ENCODE results near the gene USP36. TPM values are rescaled to one million over a fixed set of nuclear protein-coding genes. Genes with fewer than 3 reads are reported as not detected.

The USP36 gene
- total RNA-seq, 5 donors from 2014 or later (not counting 1 experiment from before 2014, with no cell fraction given) = 132 to 487 (median 143) TPM

- no peak for ATAC-seq (replicated peaks in 1 of 4)
- DNase-seq = no peak
- Histone ChIP-seq H3K36me3 (ENCODE audit: control insufficient read depth in 2 of 2, extremely low read depth in 1 of 2, insufficient read depth in 1 of 2, low read length in 1 of 2) (no peaks in the 10 kb centered on the region), H3K4me3 (ENCODE audit: control insufficient read depth in 1 of 2, extremely low read depth in 1 of 2, low read length in 1 of 2) (no peak overlapping the region), H3K27ac (ENCODE audit: low read length) (no peak overlapping the region), H3K4me1 (ENCODE audit: control insufficient read depth in 1 of 2, extremely low read depth in 1 of 2, insufficient read depth in 2 of 2, low read length in 2 of 2) (peaks cover 0 to 5% of the 10 kb centered on the region in 2 experiments), H3K27me3 (replicated peaks in 1 of 2; ENCODE audit: control insufficient read depth in 2 of 2, extremely low read depth in 1 of 2, insufficient read depth in 2 of 2, low read length in 1 of 2) (peaks cover 0 to 16% of the 10 kb centered on the region in 2 experiments), H3K9me3 (no peaks in the 10 kb centered on the region)
- CTCF ChIA-PET = interaction anchor here in 1 of 2 donors (0.6 to 1.0 kb wide), 2 partner anchors 107 to 851 kb away, joined by 3 read pairs; no protein-coding TSS in a partner anchor
- whole genome bisulfite sequencing (ENCODE audit: insufficient coverage) = 40% methylated on average over 1 of the region's 1 CpG
- H3K36me3 Mint-ChIP-seq = no peaks in the 10 kb centered on the region
- no peak overlapping the region for H3K4me3 Mint-ChIP-seq
- H3K4me1 Mint-ChIP-seq = peaks cover 0 to 4% (median 3%) of the 10 kb centered on the region in 3 donors
- no peak overlapping the region for H3K27ac Mint-ChIP-seq
- peaks cover 0 to 2% of the 10 kb centered on the region in 2 donors for H3K27me3 Mint-ChIP-seq
- POLR2A ChIA-PET = no interaction called here
- H3K9me3 Mint-ChIP-seq = no peaks in the 10 kb centered on the region
These were observed 23.5 kb upstream of the USP36 start for GRCh38 chr17:78864117-78864516.

GRCh38 chr17:78862073-78863023, 21.7 kb upstream of the USP36 start:
- no peaks in the 10 kb centered on the region for H3K9me3 ChIP-seq
- no peaks in the 10 kb centered on the region for H3K36me3 ChIP-seq (ENCODE audit: control insufficient read depth in 2 of 2, extremely low read depth in 1 of 2, insufficient read depth in 1 of 2, low read length in 1 of 2)
- WGBS (ENCODE audit: insufficient coverage) = 88% methylated on average over 8 of the region's 17 CpGs
- no peaks in the 10 kb centered on the region for H3K9me3 Mint-ChIP-seq
- H3K4me1 ChIP-seq (ENCODE audit: control insufficient read depth in 1 of 2, extremely low read depth in 1 of 2, insufficient read depth in 2 of 2, low read length in 2 of 2) = peaks cover 0 to 5% of the 10 kb centered on the region in 2 experiments
- H3K27me3 ChIP-seq (replicated peaks in 1 of 2; ENCODE audit: control insufficient read depth in 2 of 2, extremely low read depth in 1 of 2, insufficient read depth in 2 of 2, low read length in 1 of 2) = peaks cover 0 to 12% of the 10 kb centered on the region in 2 experiments
- H3K4me3 Mint-ChIP-seq = no peak overlapping the region
- peaks cover 0 to 4% (median 3%) of the 10 kb centered on the region in 3 donors for H3K4me1 Mint-ChIP-seq
- peaks cover 0 to 2% of the 10 kb centered on the region in 2 donors for H3K27me3 Mint-ChIP-seq
- no peak for DNase-seq
- ChIA-PET POLR2A (no interaction called here), CTCF (no interaction called here)
- no peak overlapping the region for H3K27ac ChIP-seq (ENCODE audit: low read length)
- no peaks in the 10 kb centered on the region for H3K36me3 Mint-ChIP-seq
- H3K27ac Mint-ChIP-seq = no peak overlapping the region
- H3K4me3 ChIP-seq (ENCODE audit: control insufficient read depth in 1 of 2, extremely low read depth in 1 of 2, low read length in 1 of 2) = no peak overlapping the region
- no peak for ATAC-seq (replicated peaks in 1 of 4)

- ATAC-seq (replicated peaks in 1 of 4) (no peak), DNase-seq (no peak)
- Histone ChIP-seq H3K9me3 (no peaks in the 10 kb centered on the region), H3K36me3 (ENCODE audit: control insufficient read depth in 2 of 2, extremely low read depth in 1 of 2, insufficient read depth in 1 of 2, low read length in 1 of 2) (no peaks in the 10 kb centered on the region), H3K4me3 (ENCODE audit: control insufficient read depth in 1 of 2, extremely low read depth in 1 of 2, low read length in 1 of 2) (no peak overlapping the region), H3K4me1 (ENCODE audit: control insufficient read depth in 1 of 2, extremely low read depth in 1 of 2, insufficient read depth in 2 of 2, low read length in 2 of 2) (peaks cover 0 to 5% of the 10 kb centered on the region in 2 experiments), H3K27me3 (replicated peaks in 1 of 2; ENCODE audit: control insufficient read depth in 2 of 2, extremely low read depth in 1 of 2, insufficient read depth in 2 of 2, low read length in 1 of 2) (peaks cover 0 to 8% of the 10 kb centered on the region in 2 experiments), H3K27ac (ENCODE audit: low read length) (no peak overlapping the region)
- Mint-ChIP-seq H3K4me1 (peaks cover 0 to 4% (median 3%) of the 10 kb centered on the region in 3 donors), H3K27ac (no peak overlapping the region), H3K27me3 (peaks cover 0 to 2% of the 10 kb centered on the region in 2 donors), H3K4me3 (no peak overlapping the region), H3K9me3 (no peaks in the 10 kb centered on the region), H3K36me3 (no peaks in the 10 kb centered on the region)
- ChIA-PET CTCF (no interaction called here), POLR2A (no interaction called here)
- no CpG with 5 or more reads among the region's 4 CpGs for WGBS (ENCODE audit: insufficient coverage)
These were observed 20.6 kb upstream of the USP36 start for GRCh38 chr17:78861229-78861628.

GRCh38 chr17:78859051-78859450, 18.4 kb upstream of the USP36 start:
- ATAC-seq (replicated peaks in 1 of 4) (no peak), DNase-seq (no peak)
- H3K36me3 ChIP-seq (ENCODE audit: control insufficient read depth in 2 of 2, extremely low read depth in 1 of 2, insufficient read depth in 1 of 2, low read length in 1 of 2) = no peaks in the 10 kb centered on the region
- ChIA-PET POLR2A (no interaction called here), CTCF (no interaction called here)
- H3K4me1 Mint-ChIP-seq = no peaks in the 10 kb centered on the region
- H3K4me3 Mint-ChIP-seq = no peak overlapping the region
- H3K27me3 Mint-ChIP-seq = no peaks in the 10 kb centered on the region
- no peak overlapping the region for H3K27ac ChIP-seq (ENCODE audit: low read length)
- H3K4me1 ChIP-seq (ENCODE audit: control insufficient read depth in 1 of 2, extremely low read depth in 1 of 2, insufficient read depth in 2 of 2, low read length in 2 of 2) = no peaks in the 10 kb centered on the region
- H3K9me3 ChIP-seq = no peaks in the 10 kb centered on the region
- 71% methylated on average over 2 of the region's 4 CpGs for WGBS (ENCODE audit: insufficient coverage)
- no peak overlapping the region for H3K4me3 ChIP-seq (ENCODE audit: control insufficient read depth in 1 of 2, extremely low read depth in 1 of 2, low read length in 1 of 2)
- H3K36me3 Mint-ChIP-seq = no peaks in the 10 kb centered on the region
- H3K27ac Mint-ChIP-seq = no peak overlapping the region
- peaks cover 0 to 13% of the 10 kb centered on the region in 2 experiments for H3K27me3 ChIP-seq (replicated peaks in 1 of 2; ENCODE audit: control insufficient read depth in 2 of 2, extremely low read depth in 1 of 2, insufficient read depth in 2 of 2, low read length in 1 of 2)
- no peaks in the 10 kb centered on the region for H3K9me3 Mint-ChIP-seq

- Mint-ChIP-seq H3K27me3 (no peaks in the 10 kb centered on the region), H3K9me3 (no peaks in the 10 kb centered on the region), H3K36me3 (no peaks in the 10 kb centered on the region), H3K4me1 (no peaks in the 10 kb centered on the region), H3K27ac (no peak overlapping the region), H3K4me3 (no peak overlapping the region)
- ChIA-PET POLR2A (no interaction called here), CTCF (no interaction called here)
- ATAC-seq (replicated peaks in 1 of 4) = no peak
- no peaks in the 10 kb centered on the region for H3K4me1 ChIP-seq (ENCODE audit: control insufficient read depth in 1 of 2, extremely low read depth in 1 of 2, insufficient read depth in 2 of 2, low read length in 2 of 2)
- H3K36me3 ChIP-seq (ENCODE audit: control insufficient read depth in 2 of 2, extremely low read depth in 1 of 2, insufficient read depth in 1 of 2, low read length in 1 of 2) = no peaks in the 10 kb centered on the region
- H3K9me3 ChIP-seq = no peaks in the 10 kb centered on the region
- H3K27ac ChIP-seq (ENCODE audit: low read length) = no peak overlapping the region
- 85% methylated on average over 14 of the region's 14 CpGs for WGBS (ENCODE audit: insufficient coverage)
- peaks cover 0 to 13% of the 10 kb centered on the region in 2 experiments for H3K27me3 ChIP-seq (replicated peaks in 1 of 2; ENCODE audit: control insufficient read depth in 2 of 2, extremely low read depth in 1 of 2, insufficient read depth in 2 of 2, low read length in 1 of 2)
- DNase-seq = no peak
- no peak overlapping the region for H3K4me3 ChIP-seq (ENCODE audit: control insufficient read depth in 1 of 2, extremely low read depth in 1 of 2, low read length in 1 of 2)
These were observed 16.7 kb upstream of the USP36 start for GRCh38 chr17:78857266-78857665.

GRCh38 chr17:78855561-78856165, 15.0 kb upstream of the USP36 start:
- Mint-ChIP-seq H3K4me1 (no peaks in the 10 kb centered on the region), H3K9me3 (no peaks in the 10 kb centered on the region), H3K4me3 (no peak overlapping the region), H3K27me3 (no peaks in the 10 kb centered on the region), H3K36me3 (no peaks in the 10 kb centered on the region), H3K27ac (no peak overlapping the region)
- H3K36me3 ChIP-seq (ENCODE audit: control insufficient read depth in 2 of 2, extremely low read depth in 1 of 2, insufficient read depth in 1 of 2, low read length in 1 of 2) = no peaks in the 10 kb centered on the region
- H3K27me3 ChIP-seq (replicated peaks in 1 of 2; ENCODE audit: control insufficient read depth in 2 of 2, extremely low read depth in 1 of 2, insufficient read depth in 2 of 2, low read length in 1 of 2) = peaks cover 0 to 13% of the 10 kb centered on the region in 2 experiments
- DNase-seq (no peak), ATAC-seq (replicated peaks in 1 of 4) (no peak)
- no peak overlapping the region for H3K4me3 ChIP-seq (ENCODE audit: control insufficient read depth in 1 of 2, extremely low read depth in 1 of 2, low read length in 1 of 2)
- no peaks in the 10 kb centered on the region for H3K4me1 ChIP-seq (ENCODE audit: control insufficient read depth in 1 of 2, extremely low read depth in 1 of 2, insufficient read depth in 2 of 2, low read length in 2 of 2)
- POLR2A ChIA-PET = no interaction called here
- CTCF ChIA-PET = interaction anchor here in 1 of 2 donors (0.6 kb wide), 1 partner anchor 18 kb away, joined by 11 read pairs; no protein-coding TSS in a partner anchor
- 93% methylated on average over 22 of the region's 25 CpGs for WGBS (ENCODE audit: insufficient coverage)
- no peak overlapping the region for H3K27ac ChIP-seq (ENCODE audit: low read length)
- H3K9me3 ChIP-seq = no peaks in the 10 kb centered on the region

Measured in T-cell (primary cell).